Measurements from ENCODE around the gene CIAO1. TPM values are rescaled to one million over a fixed set of nuclear protein-coding genes. Genes with fewer than 3 reads are reported as not detected.
A peak's percentile ranks its signal among the peaks of the same experiment; 100 is the strongest.

Gene CIAO1
- total RNA-seq, 1 donor: 126 TPM

DNA sequence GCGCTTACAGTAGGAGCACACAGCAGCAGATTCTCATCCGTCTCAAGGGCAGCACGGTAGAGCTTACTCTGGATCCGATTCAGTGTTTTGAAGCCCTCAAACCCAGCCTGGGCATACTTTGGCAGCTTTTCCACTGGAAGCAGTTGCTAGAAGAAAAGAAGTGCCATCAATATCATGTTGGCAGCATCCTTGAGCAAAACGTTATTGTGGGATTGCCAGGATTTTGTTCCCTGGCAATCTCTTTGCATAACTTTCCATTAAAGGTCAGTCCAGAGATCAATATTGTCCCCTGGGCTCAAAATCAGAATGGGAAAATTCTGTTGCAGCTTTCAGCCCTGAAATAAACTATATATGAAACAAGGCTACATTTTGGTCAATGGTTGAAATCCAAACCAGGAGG lies 30.9 kb downstream of the CIAO1 start:
- no peak overlapping the region for H3K4me2 ChIP-seq (ENCODE audit: insufficient read depth, low read length)
- TF ChIP-seq, protein P1, sequence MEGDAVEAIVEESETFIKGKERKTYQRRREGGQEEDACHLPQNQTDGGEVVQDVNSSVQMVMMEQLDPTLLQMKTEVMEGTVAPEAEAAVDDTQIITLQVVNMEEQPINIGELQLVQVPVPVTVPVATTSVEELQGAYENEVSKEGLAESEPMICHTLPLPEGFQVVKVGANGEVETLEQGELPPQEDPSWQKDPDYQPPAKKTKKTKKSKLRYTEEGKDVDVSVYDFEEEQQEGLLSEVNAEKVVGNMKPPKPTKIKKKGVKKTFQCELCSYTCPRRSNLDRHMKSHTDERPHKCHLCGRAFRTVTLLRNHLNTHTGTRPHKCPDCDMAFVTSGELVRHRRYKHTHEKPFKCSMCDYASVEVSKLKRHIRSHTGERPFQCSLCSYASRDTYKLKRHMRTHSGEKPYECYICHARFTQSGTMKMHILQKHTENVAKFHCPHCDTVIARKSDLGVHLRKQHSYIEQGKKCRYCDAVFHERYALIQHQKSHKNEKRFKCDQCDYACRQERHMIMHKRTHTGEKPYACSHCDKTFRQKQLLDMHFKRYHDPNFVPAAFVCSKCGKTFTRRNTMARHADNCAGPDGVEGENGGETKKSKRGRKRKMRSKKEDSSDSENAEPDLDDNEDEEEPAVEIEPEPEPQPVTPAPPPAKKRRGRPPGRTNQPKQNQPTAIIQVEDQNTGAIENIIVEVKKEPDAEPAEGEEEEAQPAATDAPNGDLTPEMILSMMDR (IDR thresholded peaks at IDR 0.05; ENCODE audit: extremely low read depth, low read depth, low read length): no peak
- no peak overlapping the region for H3K4me3 ChIP-seq (ENCODE audit: insufficient read depth, low read length)
- H3K27ac ChIP-seq (ENCODE audit: low read depth, low read length): no peak overlapping the region
- H3K9me3 ChIP-seq (ENCODE audit: low read depth, low read length): no peaks in the 10 kb centered on the region
- peaks cover 93% of the 10 kb centered on the region for H3K36me3 ChIP-seq (ENCODE audit: insufficient read depth, low read length)
- H3K79me2 ChIP-seq (ENCODE audit: insufficient read depth, low read length): peaks cover 11% of the 10 kb centered on the region
- no peaks in the 10 kb centered on the region for H3K27me3 ChIP-seq (ENCODE audit: insufficient read depth, low read length)
- no peak overlapping the region for H2AFZ ChIP-seq (ENCODE audit: low read length)
- H3K4me1 ChIP-seq (ENCODE audit: insufficient read depth, low read length): no peaks in the 10 kb centered on the region
- no peaks in the 10 kb centered on the region for H4K20me1 ChIP-seq (ENCODE audit: insufficient read depth, low read length)
- no peak for DNase-seq (ENCODE audit: insufficient read length, low spot score, missing footprints)

DNA sequence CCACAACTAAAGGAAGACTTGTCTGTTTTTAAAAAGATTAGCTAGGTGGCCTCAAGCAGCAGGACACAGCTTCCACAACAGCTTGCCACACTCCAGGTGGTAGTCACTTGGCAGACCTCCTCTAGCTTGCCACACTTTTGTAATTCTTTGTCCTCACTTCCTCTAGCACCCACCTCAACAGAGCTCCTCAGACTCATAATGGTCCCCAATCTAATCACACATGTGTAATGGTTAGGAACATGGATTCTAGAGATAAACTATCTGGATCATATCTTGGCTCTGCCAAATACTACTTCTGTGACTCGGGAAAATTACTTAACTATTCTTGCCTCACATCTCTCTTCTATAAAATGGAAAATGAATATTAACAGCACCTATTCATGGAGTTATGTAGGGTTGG lies 35.8 kb downstream of the CIAO1 start:
- Histone ChIP-seq H3K79me2 (ENCODE audit: insufficient read depth, low read length) (peaks cover 44% of the 10 kb centered on the region), H3K4me2 (ENCODE audit: insufficient read depth, low read length) (no peak overlapping the region), H3K36me3 (ENCODE audit: insufficient read depth, low read length) (peaks cover 63% of the 10 kb centered on the region)

GRCh38 chr2:96304606-96305005 lies 38.6 kb downstream of the CIAO1 start:
- Histone ChIP-seq H3K36me3 (ENCODE audit: insufficient read depth, low read length) (peaks cover 36% of the 10 kb centered on the region), H3K27ac (ENCODE audit: low read depth, low read length) (peak overlapping the region; percentile 70), H3K4me3 (ENCODE audit: insufficient read depth, low read length) (peak overlapping the region; percentile 94), H3K79me2 (ENCODE audit: insufficient read depth, low read length) (peaks cover 44% of the 10 kb centered on the region), H3K9me3 (ENCODE audit: low read depth, low read length) (no peaks in the 10 kb centered on the region), H3K4me1 (ENCODE audit: insufficient read depth, low read length) (peaks cover 14% of the 10 kb centered on the region), H4K20me1 (ENCODE audit: insufficient read depth, low read length) (peaks cover 6% of the 10 kb centered on the region), H3K27me3 (ENCODE audit: insufficient read depth, low read length) (no peaks in the 10 kb centered on the region), H2AFZ (ENCODE audit: low read length) (peak overlapping the region; percentile 7), H3K4me2 (ENCODE audit: insufficient read depth, low read length) (peak overlapping the region; percentile 93)
- TF ChIP-seq, protein P1 (IDR thresholded peaks at IDR 0.05; ENCODE audit: extremely low read depth, low read depth, low read length): no peak
- DNase-seq (ENCODE audit: insufficient read length, low spot score, missing footprints): no peak

More for the DNA sequence above, 35.8 kb downstream of the CIAO1 start:
- Histone ChIP-seq H3K9me3 (ENCODE audit: low read depth, low read length) (no peaks in the 10 kb centered on the region), H3K27ac (ENCODE audit: low read depth, low read length) (no peak overlapping the region), H3K27me3 (ENCODE audit: insufficient read depth, low read length) (no peaks in the 10 kb centered on the region), H4K20me1 (ENCODE audit: insufficient read depth, low read length) (peaks cover 6% of the 10 kb centered on the region), H2AFZ (ENCODE audit: low read length) (no peak overlapping the region), H3K4me3 (ENCODE audit: insufficient read depth, low read length) (no peak overlapping the region), H3K4me1 (ENCODE audit: insufficient read depth, low read length) (peaks cover 14% of the 10 kb centered on the region)
- no peak for DNase-seq (ENCODE audit: insufficient read length, low spot score, missing footprints)
- TF ChIP-seq, protein P1 (IDR thresholded peaks at IDR 0.05; ENCODE audit: extremely low read depth, low read depth, low read length): no peak

GRCh38 chr2:96305091-96305978 lies 39.3 kb downstream of the CIAO1 start, which contains the start of gene SNRNP200:
Gene SNRNP200 (minus strand): TSS chr2:96305546. CDS start chr2:96305437, 109 bp downstream.
- DNase-seq (ENCODE audit: insufficient read length, low spot score, missing footprints): peak; percentile 94
- H3K27ac ChIP-seq (ENCODE audit: low read depth, low read length): peak within 1 kb of the TSS; percentile 70
- H3K9me3 ChIP-seq (ENCODE audit: low read depth, low read length): no peaks in the 10 kb centered on the region
- peaks cover 44% of the 10 kb centered on the region for H3K79me2 ChIP-seq (ENCODE audit: insufficient read depth, low read length)
- peak within 1 kb of the TSS; percentile 94 for H3K4me3 ChIP-seq (ENCODE audit: insufficient read depth, low read length)
- H2AFZ ChIP-seq (ENCODE audit: low read length): peak within 1 kb of the TSS; percentile 93
- TF ChIP-seq, protein P1 (IDR thresholded peaks at IDR 0.05; ENCODE audit: extremely low read depth, low read depth, low read length): no peak
- peak within 1 kb of the TSS; percentile 93 for H3K4me2 ChIP-seq (ENCODE audit: insufficient read depth, low read length)
- H3K27me3 ChIP-seq (ENCODE audit: insufficient read depth, low read length): no peaks in the 10 kb centered on the region
- peaks cover 6% of the 10 kb centered on the region for H4K20me1 ChIP-seq (ENCODE audit: insufficient read depth, low read length)
- H3K4me1 ChIP-seq (ENCODE audit: insufficient read depth, low read length): peaks cover 14% of the 10 kb centered on the region
- H3K36me3 ChIP-seq (ENCODE audit: insufficient read depth, low read length): peaks cover 30% of the 10 kb centered on the region

All from osteoblast (primary cell).